PC-9 (cell line): Measurements from ENCODE around the gene TNIK. TPM values are rescaled to one million over a fixed set of nuclear protein-coding genes. Genes with fewer than 3 reads are reported as not detected.

Experiments used
- BruUV-seq: library from RNA; stranded (reverse); fragments of 400-500 nt; replicated peaks from 2 replicates; lab custom pipeline; 2021; lab: Mats Ljungman, UMichigan
- CTCF ChIA-PET: fragments of 300-600 bp; sonication (Branson Sonifier 250); formaldehyde crosslinking; loops from one replicate; lab custom pipeline; 2022; ENCODE audit warnings: antibody characterized with exemption; lab: Charles Lee
- POLR2A ChIA-PET: fragments of 300-600 bp; sonication (Branson Sonifier 250); formaldehyde crosslinking; loops from one replicate; lab custom pipeline; 2022; ENCODE audit warnings: antibody characterized with exemption; ENCODE audit not compliant: unreplicated experiment; lab: Charles Lee
- DNase-seq, 2 experiments: peaks; one replicate each; pipeline versions ENCODE4 v3.0.0 to v3.0.0-alpha.2; 2015 to 2022; ENCODE audit warnings: mixed read lengths in 1 of 2
- H2AFZ ChIP-seq: fragments of 200-600 bp; sonication (generic); 2 replicates; pipeline ENCODE4 v1.8.1; 2017; ENCODE audit warnings: antibody characterized with exemption
- H3F3A ChIP-seq: fragments of 200-600 bp; sonication (generic); 2 replicates; pipeline ENCODE4 v1.8.1; 2017; ENCODE audit warnings: antibody characterized with exemption, mild to moderate bottlenecking, low read depth; ENCODE audit not compliant: insufficient read depth
- H3K27ac ChIP-seq: fragments of 200-600 bp; sonication (generic); 2 replicates; pipeline ENCODE4 v1.6.1; 2016; ENCODE audit warnings: mixed run types
- H3K27me3 ChIP-seq: fragments of 200-600 bp; sonication (generic); 2 replicates; pipeline ENCODE4 v1.6.1; 2016; ENCODE audit warnings: low read depth, mixed run types; ENCODE audit not compliant: insufficient read depth
- H3K36me3 ChIP-seq: fragments of 200-600 bp; sonication (generic); 2 replicates; pipeline ENCODE4 v1.6.1; 2016; ENCODE audit warnings: low read depth, mixed run types
- H3K4me1 ChIP-seq: fragments of 200-600 bp; sonication (generic); replicated peaks from 2 replicates; pipeline ENCODE4 v1.6.1; 2016; ENCODE audit warnings: mixed run types; ENCODE audit not compliant: insufficient read depth
- H3K4me2 ChIP-seq: fragments of 200-600 bp; sonication (generic); 2 replicates; pipeline ENCODE4 v1.6.1; 2017; ENCODE audit warnings: mixed run types
- H3K4me3 ChIP-seq: fragments of 200-600 bp; sonication (generic); 2 replicates; pipeline ENCODE4 v1.6.1; 2016; ENCODE audit warnings: mixed run types
- H3K79me2 ChIP-seq: fragments of 200-600 bp; sonication (generic); 2 replicates; pipeline ENCODE4 v1.6.1; 2017; ENCODE audit warnings: low read depth, mixed run types
- H3K9me2 ChIP-seq: fragments of 200-600 bp; sonication (generic); 2 replicates; pipeline ENCODE4 v1.8.1; 2017; ENCODE audit warnings: mild to moderate bottlenecking; ENCODE audit not compliant: insufficient read depth
- H3K9me3 ChIP-seq: fragments of 200-600 bp; sonication (generic); 2 replicates; pipeline ENCODE4 v1.8.1; 2016; ENCODE audit warnings: low read depth; ENCODE audit not compliant: insufficient read depth
- H4K20me1 ChIP-seq: fragments of 200-600 bp; sonication (generic); 2 replicates; pipeline ENCODE4 v1.8.1; 2017; ENCODE audit not compliant: insufficient read depth
- CTCF ChIP-seq: fragments of 200-600 bp; sonication (generic); conservative IDR thresholded peaks from 2 replicates; pipeline ENCODE4 v1.6.1; 2017; ENCODE audit warnings: mixed run types, antibody characterized with exemption, mild to moderate bottlenecking, moderate library complexity
- EZH2 ChIP-seq: fragments of 200-600 bp; sonication (generic); IDR thresholded peaks from 2 replicates; pipeline ENCODE4 v1.8.0; 2017; ENCODE audit warnings: antibody characterized with exemption, low read depth
- intact Hi-C: fragments of 100-400 bp; cut with micrococcal nuclease; formaldehyde crosslinking; loops from one replicate; pipeline ENCODE4 v1.10.0; 2022; ENCODE audit not compliant: unreplicated experiment
- total RNA-seq: library from RNA; stranded (reverse); gene quantifications from 2 replicates; pipeline ENCODE4 v1.2.3, GENCODE V29; 2021

Gene TNIK
- total RNA-seq, 1 experiment from 2014 or later: 30.7 TPM

- CTCF ChIA-PET: interaction anchor here (0.6 kb wide), 1 partner anchor 492 kb away, joined by 3 read pairs; no protein-coding TSS in a partner anchor
- no peaks in the 10 kb centered on the region for H3F3A ChIP-seq
- H3K4me2 ChIP-seq: no peak overlapping the region
- H3K4me1 ChIP-seq: no peaks in the 10 kb centered on the region
- H2AFZ ChIP-seq: no peak overlapping the region
- H3K9me2 ChIP-seq: no peaks in the 10 kb centered on the region
- no peaks in the 10 kb centered on the region for H3K27me3 ChIP-seq
- no peaks in the 10 kb centered on the region for H3K36me3 ChIP-seq
- no peaks in the 10 kb centered on the region for H3K79me2 ChIP-seq
- TF ChIP-seq EZH2: no peak
- TF ChIP-seq CTCF: no peak
- POLR2A ChIA-PET: no interaction called here
- no peak overlapping the region for H3K27ac ChIP-seq
- intact Hi-C loops: no loop called here
- no peaks in the 10 kb centered on the region for H4K20me1 ChIP-seq
- BruUV-seq: no TSS peak
- H3K9me3 ChIP-seq: peaks cover 5% of the 10 kb centered on the region; the same call in 1 of the 2 replicates
- H3K4me3 ChIP-seq: no peak overlapping the region
- no peak for DNase-seq
Observed at GRCh38 chr3:171506743-171507319, 46.6 kb upstream of the TNIK start.

GRCh38 chr3:171505822-171506333 is 45.7 kb upstream of the TNIK start:
- H3K9me3 ChIP-seq: peaks cover 5% of the 10 kb centered on the region; the same call in 1 of the 2 replicates
- POLR2A ChIA-PET: no interaction called here
- no TSS peak for BruUV-seq
- CTCF ChIA-PET: no interaction called here
- intact Hi-C loops: no loop called here
- no peak overlapping the region for H3K27ac ChIP-seq
- H3K27me3 ChIP-seq: no peaks in the 10 kb centered on the region
- no peaks in the 10 kb centered on the region for H3K4me1 ChIP-seq
- H3K36me3 ChIP-seq: no peaks in the 10 kb centered on the region
- DNase-seq: no peak
- H3K79me2 ChIP-seq: no peaks in the 10 kb centered on the region
- no peaks in the 10 kb centered on the region for H3K9me2 ChIP-seq
- H4K20me1 ChIP-seq: no peaks in the 10 kb centered on the region
- no peak overlapping the region for H3K4me2 ChIP-seq
- H3K4me3 ChIP-seq: no peak overlapping the region
- TF ChIP-seq CTCF: no peak
- TF ChIP-seq EZH2: no peak
- H3F3A ChIP-seq: no peaks in the 10 kb centered on the region
- no peak overlapping the region for H2AFZ ChIP-seq

- Histone ChIP-seq H3K79me2 (no peaks in the 10 kb centered on the region), H3K27me3 (no peaks in the 10 kb centered on the region), H3F3A (no peaks in the 10 kb centered on the region), H3K9me3 (peaks cover 5% of the 10 kb centered on the region; the same call in 1 of the 2 replicates), H3K27ac (no peak overlapping the region), H3K36me3 (no peaks in the 10 kb centered on the region), H3K9me2 (no peaks in the 10 kb centered on the region), H4K20me1 (no peaks in the 10 kb centered on the region), H3K4me3 (no peak overlapping the region), H3K4me2 (no peak overlapping the region), H3K4me1 (no peaks in the 10 kb centered on the region), H2AFZ (no peak overlapping the region)
- BruUV-seq: no TSS peak
- ChIA-PET POLR2A (no interaction called here), CTCF (no interaction called here)
- intact Hi-C loops: no loop called here
- TF ChIP-seq CTCF (no peak), EZH2 (no peak)
- DNase-seq: no peak
Observed at GRCh38 chr3:171504376-171504775, 44.2 kb upstream of the TNIK start.
